SK-N-SH treated with all-trans-retinoic acid at 6 μM for 48 hours (cell line): ENCODE measurements around the gene SWSAP1.

Source experiments
- CSDC2 ChIP-seq: fragments of 250-450 bp; sonication (Bioruptor Pico); IDR thresholded peaks from 2 replicates; pipeline ENCODE4 v1.5.0; 2020; ENCODE audit warnings: mild to moderate bottlenecking, moderate library complexity
- OSR1 ChIP-seq: fragments of 250-450 bp; sonication (Bioruptor Pico); IDR thresholded peaks from 2 replicates; pipeline ENCODE4 v1.8.0; 2022; ENCODE audit warnings: moderate library complexity, mild to moderate bottlenecking, inconsistent platforms
- PPARA ChIP-seq: fragments of 250-450 bp; sonication (Bioruptor Pico); IDR thresholded peaks from 2 replicates; pipeline ENCODE4 v1.5.0; 2020; ENCODE audit warnings: mild to moderate bottlenecking, borderline replicate concordance
- RARB ChIP-seq: fragments of 250-450 bp; sonication (Bioruptor Pico); IDR thresholded peaks from 2 replicates; pipeline ENCODE4 v1.8.0; 2021; ENCODE audit warnings: mild to moderate bottlenecking, moderate library complexity
- TOX ChIP-seq: fragments of 250-450 bp; sonication (Bioruptor Pico); IDR thresholded peaks from 2 replicates; pipeline ENCODE4 v1.8.0; 2021; ENCODE audit warnings: mild to moderate bottlenecking, moderate library complexity, borderline replicate concordance
- ZC3H10 ChIP-seq: fragments of 250-450 bp; sonication (Bioruptor Pico); IDR thresholded peaks from 2 replicates; pipeline ENCODE4 v1.5.1; 2021; ENCODE audit warnings: mild to moderate bottlenecking, moderate library complexity
- TF ChIP-seq, protein P1 (sequence below): fragments of 250-450 bp; sonication (Bioruptor Pico); IDR thresholded peaks from 2 replicates; pipeline ENCODE4 v1.5.1; 2020; ENCODE audit warnings: low read depth, mild to moderate bottlenecking, moderate library complexity
- TF ChIP-seq, protein P2 (sequence below): fragments of 250-450 bp; sonication (Bioruptor Pico); IDR thresholded peaks from 2 replicates; pipeline ENCODE4 v1.8.0; 2021; ENCODE audit warnings: low read depth, mild to moderate bottlenecking, moderate library complexity, borderline replicate concordance

DNA sequence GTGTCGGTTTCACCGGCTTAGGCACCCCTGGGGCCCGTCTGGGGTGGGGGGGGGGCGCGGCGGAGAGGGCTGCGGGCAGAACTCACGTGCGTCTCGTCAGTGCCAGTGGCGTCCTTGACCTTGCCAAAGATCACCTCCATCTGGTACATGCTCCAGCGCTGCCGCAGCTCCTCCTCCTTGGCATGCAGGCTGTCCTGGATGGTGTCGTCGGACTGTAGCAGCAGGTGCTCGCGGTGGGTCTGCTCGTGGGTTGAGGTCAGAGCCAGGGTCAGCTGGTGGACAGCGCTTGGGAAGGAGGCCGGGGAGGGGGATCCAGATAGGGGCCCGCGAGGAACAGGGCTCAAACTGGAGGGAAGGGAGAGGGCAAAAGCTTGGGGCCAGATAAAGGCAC lies 49.3 kb downstream of the SWSAP1 start:
- no peak for TF ChIP-seq RARB
- no peak for TF ChIP-seq OSR1 (CRISPR knock-in tag)
- no peak for TF ChIP-seq ZC3H10 (CRISPR knock-in tag)
- TF ChIP-seq, protein P1, sequence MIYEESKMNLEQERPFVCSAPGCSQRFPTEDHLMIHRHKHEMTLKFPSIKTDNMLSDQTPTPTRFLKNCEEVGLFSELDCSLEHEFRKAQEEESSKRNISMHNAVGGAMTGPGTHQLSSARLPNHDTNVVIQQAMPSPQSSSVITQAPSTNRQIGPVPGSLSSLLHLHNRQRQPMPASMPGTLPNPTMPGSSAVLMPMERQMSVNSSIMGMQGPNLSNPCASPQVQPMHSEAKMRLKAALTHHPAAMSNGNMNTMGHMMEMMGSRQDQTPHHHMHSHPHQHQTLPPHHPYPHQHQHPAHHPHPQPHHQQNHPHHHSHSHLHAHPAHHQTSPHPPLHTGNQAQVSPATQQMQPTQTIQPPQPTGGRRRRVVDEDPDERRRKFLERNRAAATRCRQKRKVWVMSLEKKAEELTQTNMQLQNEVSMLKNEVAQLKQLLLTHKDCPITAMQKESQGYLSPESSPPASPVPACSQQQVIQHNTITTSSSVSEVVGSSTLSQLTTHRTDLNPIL: no peak
- TF ChIP-seq, protein P2, sequence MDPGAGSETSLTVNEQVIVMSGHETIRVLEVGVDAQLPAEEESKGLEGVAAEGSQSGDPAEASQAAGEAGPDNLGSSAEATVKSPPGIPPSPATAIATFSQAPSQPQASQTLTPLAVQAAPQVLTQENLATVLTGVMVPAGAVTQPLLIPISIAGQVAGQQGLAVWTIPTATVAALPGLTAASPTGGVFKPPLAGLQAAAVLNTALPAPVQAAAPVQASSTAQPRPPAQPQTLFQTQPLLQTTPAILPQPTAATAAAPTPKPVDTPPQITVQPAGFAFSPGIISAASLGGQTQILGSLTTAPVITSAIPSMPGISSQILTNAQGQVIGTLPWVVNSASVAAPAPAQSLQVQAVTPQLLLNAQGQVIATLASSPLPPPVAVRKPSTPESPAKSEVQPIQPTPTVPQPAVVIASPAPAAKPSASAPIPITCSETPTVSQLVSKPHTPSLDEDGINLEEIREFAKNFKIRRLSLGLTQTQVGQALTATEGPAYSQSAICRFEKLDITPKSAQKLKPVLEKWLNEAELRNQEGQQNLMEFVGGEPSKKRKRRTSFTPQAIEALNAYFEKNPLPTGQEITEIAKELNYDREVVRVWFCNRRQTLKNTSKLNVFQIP (CRISPR knock-in tag): no peak
- no peak for TF ChIP-seq CSDC2 (CRISPR knock-in tag)
- TF ChIP-seq PPARA (CRISPR knock-in tag): no peak
- TF ChIP-seq TOX (CRISPR knock-in tag): no peak
